Measurements from ENCODE around the gene KCNAB2.

The KCNAB2 gene

DNA sequence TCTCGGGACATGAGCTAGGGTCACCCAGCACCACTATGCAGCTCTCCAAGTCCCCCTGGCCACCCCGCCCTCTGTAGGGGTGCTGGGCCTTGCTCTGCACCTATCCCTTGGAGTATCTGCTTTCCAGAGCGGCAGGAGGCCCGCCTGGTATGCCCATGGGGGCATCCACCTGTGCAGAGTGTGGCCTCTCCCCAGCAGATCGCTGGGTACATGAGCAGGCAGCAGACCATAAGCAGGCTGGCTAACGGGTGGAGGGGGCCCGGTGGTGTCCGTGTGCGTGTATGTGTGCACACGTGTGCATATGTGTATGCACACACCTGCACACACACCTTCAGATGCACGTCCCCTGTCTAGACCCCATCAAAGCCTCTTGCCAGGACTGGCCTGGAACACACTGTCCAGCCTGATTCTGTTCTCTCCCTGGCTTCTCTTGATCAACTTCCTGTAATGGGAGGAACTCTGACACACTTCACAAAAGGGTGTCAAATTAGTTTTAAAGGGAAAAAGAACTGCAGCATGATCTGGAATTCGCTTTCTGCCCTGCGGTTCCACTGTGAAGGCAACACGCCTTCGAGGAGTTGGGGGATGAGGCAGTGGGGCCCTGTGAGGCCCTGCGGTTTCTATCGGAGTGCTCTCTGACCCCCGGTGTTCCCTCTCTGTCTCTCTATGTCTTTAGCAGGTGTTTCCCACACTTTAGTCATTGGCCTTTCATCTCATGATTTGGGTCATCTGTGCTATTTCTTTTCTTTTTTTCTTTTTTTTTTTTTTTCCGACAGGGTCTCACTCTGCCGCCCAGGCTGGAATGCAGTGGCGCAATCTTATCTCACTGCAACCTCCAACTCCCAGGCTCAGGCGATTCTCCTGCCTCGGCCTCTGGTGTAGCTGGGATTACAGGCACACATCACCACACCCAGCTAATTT lies 36.3 kb upstream of the KCNAB2 start:
- Histone ChIP-seq H3K4me3 (replicated peaks; ENCODE audit: insufficient read depth, low read length) (no peak overlapping the region), H3K27ac (replicated peaks) (no peak overlapping the region), H3K27me3 (ENCODE audit: insufficient read depth, poor library complexity, severe bottlenecking) (no peaks in the 10 kb centered on the region)
- no peak for DNase-seq (ENCODE audit: low read depth in 1 of 2, low spot score in 1 of 2)
- TF ChIP-seq CTCF (IDR thresholded peaks at IDR 0.05; ENCODE audit: insufficient read depth, low read length) (no peak), REST (IDR thresholded peaks at IDR 0.05; ENCODE audit: insufficient replicate concordance, low read depth) (no peak), SPI1 (IDR thresholded peaks at IDR 0.05; ENCODE audit: borderline replicate concordance, low read depth) (no peak), GABPA (IDR thresholded peaks at IDR 0.05; ENCODE audit: low read depth) (no peak), POLR2AphosphoS5 (IDR thresholded peaks at IDR 0.05; ENCODE audit: low read depth) (no peak)

DNA sequence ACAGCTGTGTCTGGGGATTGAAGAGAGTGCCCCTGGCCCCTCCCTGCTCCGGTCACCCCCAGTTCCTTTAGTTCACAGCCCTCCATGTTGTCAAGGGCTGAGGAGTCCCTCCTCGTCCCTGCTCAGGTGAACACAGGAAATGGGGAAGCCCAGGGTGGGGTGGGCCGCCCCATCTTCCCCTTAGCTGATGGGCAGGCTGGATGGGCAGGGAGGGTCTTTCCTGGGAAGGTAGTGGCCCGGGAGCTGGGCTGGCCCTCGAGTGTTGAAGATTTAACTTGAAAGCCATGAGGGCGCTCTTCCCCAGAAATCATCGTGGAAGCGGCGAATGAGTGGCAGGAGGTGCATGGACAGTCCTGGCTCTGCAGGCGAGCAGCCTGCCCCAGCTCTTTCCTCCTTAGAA lies 35.1 kb upstream of the KCNAB2 start:
- Histone ChIP-seq H3K27ac (replicated peaks) (no peak overlapping the region), H3K4me3 (replicated peaks; ENCODE audit: insufficient read depth, low read length) (no peak overlapping the region), H3K27me3 (ENCODE audit: insufficient read depth, poor library complexity, severe bottlenecking) (no peaks in the 10 kb centered on the region)
- TF ChIP-seq POLR2AphosphoS5 (IDR thresholded peaks at IDR 0.05; ENCODE audit: low read depth) (no peak), SPI1 (IDR thresholded peaks at IDR 0.05; ENCODE audit: borderline replicate concordance, low read depth) (no peak), CTCF (IDR thresholded peaks at IDR 0.05; ENCODE audit: insufficient read depth, low read length) (no peak), REST (IDR thresholded peaks at IDR 0.05; ENCODE audit: insufficient replicate concordance, low read depth) (no peak), GABPA (IDR thresholded peaks at IDR 0.05; ENCODE audit: low read depth) (no peak)
- no peak for DNase-seq (ENCODE audit: low read depth in 1 of 2, low spot score in 1 of 2)

- DNase-seq (ENCODE audit: low read depth in 1 of 2, low spot score in 1 of 2), result no peak
- Histone ChIP-seq H3K27ac (replicated peaks) (no peak overlapping the region), H3K4me3 (replicated peaks; ENCODE audit: insufficient read depth, low read length) (no peak overlapping the region), H3K27me3 (ENCODE audit: insufficient read depth, poor library complexity, severe bottlenecking) (no peaks in the 10 kb centered on the region)
- no peak for TF ChIP-seq REST (IDR thresholded peaks at IDR 0.05; ENCODE audit: insufficient replicate concordance, low read depth)
- no peak for TF ChIP-seq GABPA (IDR thresholded peaks at IDR 0.05; ENCODE audit: low read depth)
- no peak for TF ChIP-seq CTCF (IDR thresholded peaks at IDR 0.05; ENCODE audit: insufficient read depth, low read length)
- TF ChIP-seq POLR2AphosphoS5 (IDR thresholded peaks at IDR 0.05; ENCODE audit: low read depth), result no peak
- TF ChIP-seq SPI1 (IDR thresholded peaks at IDR 0.05; ENCODE audit: borderline replicate concordance, low read depth), result no peak
These were observed 34.3 kb upstream of the KCNAB2 start for GRCh38 chr1:6011161-6011945.

Measured in HL-60 (cell line).